Small intestine (tissue), 7 donors: ENCODE results near the gene RRAS2. TPM values are rescaled to one million over a fixed set of nuclear protein-coding genes. Genes with fewer than 3 reads are reported as not detected.

Experiments
- DNase-seq, 2 donors: peaks; one replicate each; pipeline versions ENCODE4 v3.0.0 to v3.0.0-alpha.2; 2013
- FAIRE-seq: peaks from 2 replicates; lab custom pipeline; 2012; peaks lifted over from hg19 to GRCh38; lab: Jason Lieb, UNC
- H3K27ac ChIP-seq, 3 donors: one replicate each; pipeline ENCODE4 v1.5.1; 2013; ENCODE audit warnings: low read length in 2 of 3, mild to moderate bottlenecking in 2 of 3, control low read depth in 1 of 3, inconsistent platforms in 1 of 3, low read depth in 1 of 3, moderate library complexity in 1 of 3
- H3K27me3 ChIP-seq, 3 donors: one replicate each; pipeline ENCODE4 v1.6.1; 2013; ENCODE audit warnings: low read length in 3 of 3, inconsistent platforms in 1 of 3; ENCODE audit not compliant: control insufficient read depth in 3 of 3, insufficient read depth in 3 of 3
- H3K36me3 ChIP-seq, 3 donors: one replicate each; pipeline ENCODE4 v1.6.1; 2013; ENCODE audit warnings: low read length in 3 of 3, inconsistent platforms in 1 of 3, low read depth in 1 of 3, mild to moderate bottlenecking in 1 of 3, moderate library complexity in 1 of 3; ENCODE audit not compliant: control insufficient read depth in 3 of 3, insufficient read depth in 2 of 3
- H3K4me1 ChIP-seq, 3 donors: one replicate each; pipeline ENCODE4 v1.6.1; 2013; ENCODE audit warnings: low read length in 2 of 3, inconsistent platforms in 1 of 3, low read depth in 1 of 3, mild to moderate bottlenecking in 1 of 3, moderate library complexity in 1 of 3; ENCODE audit not compliant: control insufficient read depth in 3 of 3, insufficient read depth in 2 of 3
- H3K4me3 ChIP-seq, 3 donors: one replicate each; pipeline ENCODE4 v1.5.1; 2013; ENCODE audit warnings: low read length in 3 of 3, control low read depth in 1 of 3, inconsistent platforms in 1 of 3, low read depth in 1 of 3, mild to moderate bottlenecking in 1 of 3, moderate library complexity in 1 of 3
- H3K9me3 ChIP-seq, 2 donors: one replicate each; pipeline ENCODE4 v1.6.1; 2013; ENCODE audit warnings: low read depth in 1 of 2, low read length in 1 of 2; ENCODE audit not compliant: control insufficient read depth in 2 of 2, insufficient read depth in 1 of 2
- WGBS, 3 donors: extraction: QIAGEN DNeasy Blood & Tissue Kit; methylation state at CpG; one replicate each; pipeline ENCODE4 v1.1.7; 2013; 5-methylcytosine and 5-hydroxymethylcytosine counted together
- polyA plus RNA-seq, 4 donors: library from polyadenylated mRNA; stranded (reverse) in 3 of 4; unstranded in 1 of 4; fragments of 200-250 nt in 3 of 4; fragments of 120-200 nt in 1 of 4; gene quantifications; one replicate each; pipeline versions ENCODE4 v1.2.1 to v1.2.3, GENCODE V29; 2013
- donor health status: healthy with polysubstance abuse.
- donor health status: control.
- donor health status: control.
- donor health status: Bipolar disorder and iron deficiency.
- donor health status: healthy.

The RRAS2 gene
- polyA plus RNA-seq, 4 donors, result 16.1 to 64.0 (median 36.3) TPM

DNA sequence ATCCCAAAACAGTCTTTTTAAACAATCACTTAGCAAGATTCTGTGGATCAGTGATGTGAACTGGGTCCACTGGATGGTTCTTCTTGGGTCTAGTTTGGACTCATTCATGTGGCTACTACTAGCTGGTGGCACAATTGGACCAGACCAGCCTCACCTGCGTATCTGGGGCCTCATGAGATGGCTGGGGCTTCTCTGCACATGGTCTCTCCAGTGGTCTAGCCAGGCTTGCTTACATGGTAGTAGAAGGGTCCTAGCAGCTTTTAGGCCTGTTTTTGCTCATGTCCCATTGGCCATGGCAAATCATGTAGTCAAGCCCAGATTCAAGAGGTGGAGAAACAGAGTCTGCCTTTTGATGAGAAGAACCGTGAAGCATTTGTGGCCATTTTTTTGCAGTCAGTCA is 94.0 kb downstream of the RRAS2 start:
- no peaks in the 10 kb centered on the region for H3K27me3 ChIP-seq
- no peak overlapping the region for H3K27ac ChIP-seq
- DNase-seq, result no peak
- H3K36me3 ChIP-seq, result peaks cover 0 to 36% (median 16%) of the 10 kb centered on the region in 3 donors
- peaks cover 0 to 3% (median 3%) of the 10 kb centered on the region in 3 donors for H3K4me1 ChIP-seq
- 94 to 98% (median 97%) methylated on average over 2 of the region's 2 CpGs for WGBS, 3 donors
- H3K9me3 ChIP-seq, result peaks cover 0 to 2% of the 10 kb centered on the region in 2 donors
- H3K4me3 ChIP-seq, result no peak overlapping the region
- FAIRE-seq, result no peak

- peaks cover 0 to 47% (median 18%) of the 10 kb centered on the region in 3 donors for H3K36me3 ChIP-seq
- H3K4me3 ChIP-seq, result no peak overlapping the region
- H3K27me3 ChIP-seq, result no peaks in the 10 kb centered on the region
- no peak overlapping the region for H3K27ac ChIP-seq
- DNase-seq (no peak), FAIRE-seq (no peak)
- 92 to 95% (median 94%) methylated on average over 8 of the region's 8 CpGs for WGBS, 3 donors
- H3K4me1 ChIP-seq, result peaks cover 0 to 25% (median 21%) of the 10 kb centered on the region in 3 donors
- H3K9me3 ChIP-seq, result peaks cover 0 to 2% of the 10 kb centered on the region in 2 donors
Observed at GRCh38 chr11:14262271-14262846, 96.6 kb downstream of the RRAS2 start.

DNA sequence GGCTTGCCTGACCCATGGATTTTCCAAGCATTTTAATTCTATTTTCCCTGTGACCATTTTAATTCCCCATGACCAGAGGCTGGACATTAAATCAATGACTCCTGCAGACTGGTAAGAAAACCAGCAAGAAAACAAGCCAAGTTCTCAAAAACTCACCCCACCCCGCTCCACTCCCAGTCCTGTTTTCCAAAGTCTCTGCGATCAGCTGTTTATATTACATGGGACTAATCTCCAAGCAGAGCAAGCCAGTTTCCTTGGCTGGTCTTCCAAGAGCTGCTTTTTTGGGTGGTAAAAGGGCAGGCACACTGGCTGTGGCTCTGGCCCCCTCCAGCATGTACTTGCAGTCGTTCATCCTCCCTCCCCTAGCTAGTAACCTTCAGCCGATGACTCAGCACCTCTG is 97.9 kb downstream of the RRAS2 start:
- Histone ChIP-seq H3K36me3 (peaks cover 0 to 48% (median 14%) of the 10 kb centered on the region in 3 donors), H3K4me1 (peaks cover 0 to 37% (median 22%) of the 10 kb centered on the region in 3 donors), H3K4me3 (no peak overlapping the region), H3K9me3 (peaks cover 0 to 2% of the 10 kb centered on the region in 2 donors), H3K27me3 (no peaks in the 10 kb centered on the region), H3K27ac (no peak overlapping the region)
- 69 to 88% (median 79%) methylated on average over 4 of the region's 4 CpGs for WGBS, 3 donors
- DNase-seq (no peak), FAIRE-seq (no peak)

DNA sequence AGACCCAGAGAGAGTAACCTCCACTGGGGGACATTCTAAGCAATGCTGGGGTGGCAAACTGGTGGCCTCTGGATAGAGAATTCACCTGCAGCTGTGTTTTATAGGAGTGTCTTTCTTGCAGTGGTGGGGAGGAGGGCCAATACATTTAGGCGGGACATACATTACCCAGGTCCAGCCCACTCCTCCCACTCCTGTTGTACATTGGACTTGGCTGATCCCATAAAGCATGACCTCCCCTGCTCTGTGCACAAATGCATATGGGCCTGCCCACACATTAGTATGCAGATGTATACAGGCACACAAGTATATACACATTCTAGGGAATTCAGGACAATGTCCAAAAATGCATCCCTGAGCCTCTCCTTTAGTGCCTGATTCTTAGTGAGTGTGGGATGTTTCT is 99.1 kb downstream of the RRAS2 start:
- H3K27ac ChIP-seq, result no peak overlapping the region
- peak in 1 of 2 donors; percentile 73 for DNase-seq

GRCh38 chr11:14259186-14259784 is 99.7 kb downstream of the RRAS2 start:
- no peak for FAIRE-seq
- DNase-seq, result no peak
- Histone ChIP-seq H3K4me3 (no peak overlapping the region), H3K9me3 (peaks cover 0 to 2% of the 10 kb centered on the region in 2 donors), H3K27me3 (no peaks in the 10 kb centered on the region), H3K4me1 (peaks cover 0 to 37% (median 24%) of the 10 kb centered on the region in 3 donors), H3K36me3 (peaks cover 2 to 48% (median 6%) of the 10 kb centered on the region in 3 donors), H3K27ac (peak overlapping the region in 1 of 3 donors; percentile 8)
- WGBS, 3 donors, result 67 to 85% (median 79%) methylated on average over 34 to 38 of the region's 38 CpGs

More for the DNA sequence above, 99.1 kb downstream of the RRAS2 start:
- Histone ChIP-seq H3K4me1 (peaks cover 0 to 37% (median 24%) of the 10 kb centered on the region in 3 donors), H3K4me3 (no peak overlapping the region), H3K36me3 (peaks cover 2 to 44% (median 7%) of the 10 kb centered on the region in 3 donors), H3K27me3 (no peaks in the 10 kb centered on the region), H3K9me3 (peaks cover 0 to 2% of the 10 kb centered on the region in 2 donors)
- FAIRE-seq, result no peak
- 25 to 58% (median 58%) methylated on average over 1 of the region's 1 CpG for WGBS, 3 donors

GRCh38 chr11:14258221-14258935 is 100.6 kb downstream of the RRAS2 start:
- peak overlapping the region; percentile 24 to 62 (median 57) for H3K27ac ChIP-seq
- no peaks in the 10 kb centered on the region for H3K9me3 ChIP-seq
- WGBS, 3 donors, result 15 to 51% (median 31%) methylated on average over 6 of the region's 6 CpGs
- no peak overlapping the region for H3K4me3 ChIP-seq
- no peaks in the 10 kb centered on the region for H3K27me3 ChIP-seq
- FAIRE-seq (no peak), DNase-seq (peak; percentile 96 to 98)
- H3K4me1 ChIP-seq, result peaks cover 0 to 37% (median 24%) of the 10 kb centered on the region in 3 donors
- peaks cover 2 to 45% (median 3%) of the 10 kb centered on the region in 3 donors for H3K36me3 ChIP-seq

- Histone ChIP-seq H3K4me1 (peaks cover 0 to 36% (median 23%) of the 10 kb centered on the region in 3 donors), H3K27ac (no peak overlapping the region), H3K27me3 (no peaks in the 10 kb centered on the region), H3K4me3 (no peak overlapping the region), H3K36me3 (peaks cover 2 to 25% (median 2%) of the 10 kb centered on the region in 3 donors), H3K9me3 (no peaks in the 10 kb centered on the region)
- no peak for FAIRE-seq
- WGBS, 3 donors, result 37 to 47% (median 38%) methylated on average over 2 of the region's 2 CpGs
- DNase-seq, result no peak
Observed at GRCh38 chr11:14255238-14255534, 103.8 kb downstream of the RRAS2 start.

GRCh38 chr11:14254533-14255237 is 104.3 kb downstream of the RRAS2 start:
- H3K27ac ChIP-seq, result no peak overlapping the region
- no peaks in the 10 kb centered on the region for H3K27me3 ChIP-seq
- H3K9me3 ChIP-seq, result no peaks in the 10 kb centered on the region
- H3K36me3 ChIP-seq, result peaks cover 2 to 22% (median 2%) of the 10 kb centered on the region in 3 donors
- DNase-seq (no peak), FAIRE-seq (no peak)
- WGBS, 3 donors, result 88 to 90% (median 89%) methylated on average over 13 of the region's 13 CpGs
- no peak overlapping the region for H3K4me3 ChIP-seq
- H3K4me1 ChIP-seq, result peaks cover 0 to 31% (median 18%) of the 10 kb centered on the region in 3 donors
